ENCODE measurements around the gene BCAN.

The BCAN gene

DNA sequence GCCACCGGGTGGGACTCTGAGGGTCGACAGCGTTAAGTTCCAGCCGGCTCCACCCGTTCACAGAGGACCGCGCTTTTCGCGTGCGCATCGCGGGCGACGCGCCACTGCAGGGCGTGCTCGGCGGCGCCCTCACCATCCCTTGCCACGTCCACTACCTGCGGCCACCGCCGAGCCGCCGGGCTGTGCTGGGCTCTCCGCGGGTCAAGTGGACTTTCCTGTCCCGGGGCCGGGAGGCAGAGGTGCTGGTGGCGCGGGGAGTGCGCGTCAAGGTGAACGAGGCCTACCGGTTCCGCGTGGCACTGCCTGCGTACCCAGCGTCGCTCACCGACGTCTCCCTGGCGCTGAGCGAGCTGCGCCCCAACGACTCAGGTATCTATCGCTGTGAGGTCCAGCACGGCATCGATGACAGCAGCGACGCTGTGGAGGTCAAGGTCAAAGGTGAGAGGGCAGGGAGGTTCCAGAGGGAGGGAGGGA lies 4.9 kb downstream of the BCAN start:
- Histone ChIP-seq H2AFZ (no peak overlapping the region), H3K4me2 (ENCODE audit: low read length) (no peak overlapping the region), H3K27ac (no peak overlapping the region), H3K4me1 (no peaks in the 10 kb centered on the region), H3K79me2 (no peaks in the 10 kb centered on the region), H3K36me3 (ENCODE audit: control insufficient read depth, insufficient read depth, low read length) (no peaks in the 10 kb centered on the region), H3K4me3 (ENCODE audit: low read depth, low read length) (no peak overlapping the region), H3K9me3 (ENCODE audit: control insufficient read depth, low read length) (no peaks in the 10 kb centered on the region), H3K27me3 (ENCODE audit: control insufficient read depth, insufficient read depth, low read length) (peaks cover 6% of the 10 kb centered on the region), H3K9ac (no peak overlapping the region)
- TF ChIP-seq, protein P1, sequence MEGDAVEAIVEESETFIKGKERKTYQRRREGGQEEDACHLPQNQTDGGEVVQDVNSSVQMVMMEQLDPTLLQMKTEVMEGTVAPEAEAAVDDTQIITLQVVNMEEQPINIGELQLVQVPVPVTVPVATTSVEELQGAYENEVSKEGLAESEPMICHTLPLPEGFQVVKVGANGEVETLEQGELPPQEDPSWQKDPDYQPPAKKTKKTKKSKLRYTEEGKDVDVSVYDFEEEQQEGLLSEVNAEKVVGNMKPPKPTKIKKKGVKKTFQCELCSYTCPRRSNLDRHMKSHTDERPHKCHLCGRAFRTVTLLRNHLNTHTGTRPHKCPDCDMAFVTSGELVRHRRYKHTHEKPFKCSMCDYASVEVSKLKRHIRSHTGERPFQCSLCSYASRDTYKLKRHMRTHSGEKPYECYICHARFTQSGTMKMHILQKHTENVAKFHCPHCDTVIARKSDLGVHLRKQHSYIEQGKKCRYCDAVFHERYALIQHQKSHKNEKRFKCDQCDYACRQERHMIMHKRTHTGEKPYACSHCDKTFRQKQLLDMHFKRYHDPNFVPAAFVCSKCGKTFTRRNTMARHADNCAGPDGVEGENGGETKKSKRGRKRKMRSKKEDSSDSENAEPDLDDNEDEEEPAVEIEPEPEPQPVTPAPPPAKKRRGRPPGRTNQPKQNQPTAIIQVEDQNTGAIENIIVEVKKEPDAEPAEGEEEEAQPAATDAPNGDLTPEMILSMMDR (IDR thresholded peaks at IDR 0.05): no peak

DNA sequence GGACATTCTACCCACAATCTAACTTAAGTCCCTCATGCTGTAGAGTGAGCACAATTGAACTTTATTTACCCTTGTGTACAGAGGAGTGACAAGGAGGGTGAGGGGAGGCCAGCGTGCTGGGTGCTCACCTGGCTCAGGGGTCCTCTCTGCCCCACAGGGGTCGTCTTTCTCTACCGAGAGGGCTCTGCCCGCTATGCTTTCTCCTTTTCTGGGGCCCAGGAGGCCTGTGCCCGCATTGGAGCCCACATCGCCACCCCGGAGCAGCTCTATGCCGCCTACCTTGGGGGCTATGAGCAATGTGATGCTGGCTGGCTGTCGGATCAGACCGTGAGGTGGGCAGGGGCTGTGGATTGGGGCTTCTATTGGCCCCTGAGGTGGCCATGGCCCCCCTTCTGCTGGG lies 5.4 kb downstream of the BCAN start:
- no peak overlapping the region for H3K27ac ChIP-seq
- H3K4me1 ChIP-seq: no peaks in the 10 kb centered on the region
- no peaks in the 10 kb centered on the region for H3K79me2 ChIP-seq
- no peaks in the 10 kb centered on the region for H3K9me3 ChIP-seq (ENCODE audit: control insufficient read depth, low read length)
- H3K27me3 ChIP-seq (ENCODE audit: control insufficient read depth, insufficient read depth, low read length): peaks cover 4% of the 10 kb centered on the region
- H3K4me2 ChIP-seq (ENCODE audit: low read length): no peak overlapping the region
- H2AFZ ChIP-seq: no peak overlapping the region
- no peak overlapping the region for H3K4me3 ChIP-seq (ENCODE audit: low read depth, low read length)
- H3K9ac ChIP-seq: no peak overlapping the region
- TF ChIP-seq, protein P1 (IDR thresholded peaks at IDR 0.05): no peak
- H3K36me3 ChIP-seq (ENCODE audit: control insufficient read depth, insufficient read depth, low read length): no peaks in the 10 kb centered on the region

DNA sequence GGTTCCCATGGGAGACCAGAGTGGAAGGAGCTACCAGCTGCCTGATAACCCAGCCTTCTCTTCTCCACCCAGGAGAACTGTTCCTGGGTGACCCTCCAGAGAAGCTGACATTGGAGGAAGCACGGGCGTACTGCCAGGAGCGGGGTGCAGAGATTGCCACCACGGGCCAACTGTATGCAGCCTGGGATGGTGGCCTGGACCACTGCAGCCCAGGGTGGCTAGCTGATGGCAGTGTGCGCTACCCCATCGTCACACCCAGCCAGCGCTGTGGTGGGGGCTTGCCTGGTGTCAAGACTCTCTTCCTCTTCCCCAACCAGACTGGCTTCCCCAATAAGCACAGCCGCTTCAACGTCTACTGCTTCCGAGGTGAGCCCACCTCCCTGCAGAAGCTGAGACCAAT lies 6.6 kb downstream of the BCAN start:
- Histone ChIP-seq H3K4me1 (no peaks in the 10 kb centered on the region), H3K27ac (no peak overlapping the region), H3K27me3 (ENCODE audit: control insufficient read depth, insufficient read depth, low read length) (no peaks in the 10 kb centered on the region)

DNA sequence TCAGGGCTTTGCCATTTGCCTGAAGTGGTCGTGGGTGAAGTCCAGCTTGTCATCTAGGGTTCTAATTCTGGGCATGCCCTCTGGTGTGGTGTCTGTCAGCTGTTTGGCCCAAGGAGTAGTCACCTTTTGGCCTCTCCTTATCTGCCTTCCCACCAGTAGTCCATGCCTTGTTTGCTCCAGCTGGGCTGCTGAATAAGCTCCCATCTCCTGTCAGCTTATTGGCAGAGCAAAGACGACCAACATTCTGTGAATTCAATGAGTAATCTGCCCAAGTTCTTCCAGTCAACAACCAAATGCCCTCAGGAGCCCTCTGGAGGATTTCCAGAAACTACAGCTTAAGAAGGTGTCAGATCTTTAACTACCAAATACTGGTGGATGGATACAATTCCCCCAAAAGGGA lies 7.0 kb downstream of the BCAN start:
- no peaks in the 10 kb centered on the region for H3K4me1 ChIP-seq
- H3K4me3 ChIP-seq (ENCODE audit: low read depth, low read length): no peak overlapping the region
- H3K9me3 ChIP-seq (ENCODE audit: control insufficient read depth, low read length): no peaks in the 10 kb centered on the region
- no peaks in the 10 kb centered on the region for H3K79me2 ChIP-seq
- TF ChIP-seq, protein P1 (IDR thresholded peaks at IDR 0.05): no peak
- H3K27ac ChIP-seq: no peak overlapping the region
- H3K9ac ChIP-seq: no peak overlapping the region
- no peak overlapping the region for H2AFZ ChIP-seq
- H3K27me3 ChIP-seq (ENCODE audit: control insufficient read depth, insufficient read depth, low read length): no peaks in the 10 kb centered on the region
- H3K4me2 ChIP-seq (ENCODE audit: low read length): no peak overlapping the region
- H3K36me3 ChIP-seq (ENCODE audit: control insufficient read depth, insufficient read depth, low read length): no peaks in the 10 kb centered on the region

More for the DNA sequence above, 6.6 kb downstream of the BCAN start:
- TF ChIP-seq, protein P1 (IDR thresholded peaks at IDR 0.05): no peak
- no peaks in the 10 kb centered on the region for H3K79me2 ChIP-seq
- no peak overlapping the region for H3K4me3 ChIP-seq (ENCODE audit: low read depth, low read length)
- H2AFZ ChIP-seq: no peak overlapping the region
- H3K9me3 ChIP-seq (ENCODE audit: control insufficient read depth, low read length): no peaks in the 10 kb centered on the region
- H3K4me2 ChIP-seq (ENCODE audit: low read length): no peak overlapping the region
- no peaks in the 10 kb centered on the region for H3K36me3 ChIP-seq (ENCODE audit: control insufficient read depth, insufficient read depth, low read length)
- no peak overlapping the region for H3K9ac ChIP-seq

Data from parathyroid adenoma (tissue), 2 donors.